GM10266 (cell line): ENCODE results near the gene TSHZ2.

Source experiments
- DNase-seq: peaks from one replicate; pipeline ENCODE4 v3.0.0; 2012; ENCODE audit errors: extremely low spot score
- CTCF ChIP-seq: IDR thresholded peaks from 2 replicates; pipeline ENCODE4 v1.5.1; 2012; ENCODE audit warnings: mild to moderate bottlenecking, low read depth; ENCODE audit not compliant: control insufficient read depth, insufficient read depth; ENCODE audit errors: missing control alignments

Gene TSHZ2

GRCh38 chr20:53274807-53275206, 302.6 kb downstream of the TSHZ2 start:
- DNase-seq, result no peak

GRCh38 chr20:53276143-53276542, 304.0 kb downstream of the TSHZ2 start:
- DNase-seq, result no peak
- TF ChIP-seq CTCF, result no peak

More at GRCh38 chr20:53274807-53275206, 302.6 kb downstream of the TSHZ2 start:
- no peak for TF ChIP-seq CTCF

- no peak for TF ChIP-seq CTCF
- no peak for DNase-seq
Measured at GRCh38 chr20:53278555-53278954, 306.4 kb downstream of the TSHZ2 start.

- TF ChIP-seq CTCF, result no peak
- DNase-seq, result no peak
Measured at GRCh38 chr20:53279735-53280134, 307.6 kb downstream of the TSHZ2 start.

GRCh38 chr20:53281557-53282117, 309.5 kb downstream of the TSHZ2 start:
- no peak for TF ChIP-seq CTCF
- DNase-seq, result no peak

GRCh38 chr20:53282217-53282955, 310.2 kb downstream of the TSHZ2 start:
- no peak for DNase-seq

GRCh38 chr20:53283011-53283410, 310.9 kb downstream of the TSHZ2 start:
- DNase-seq, result no peak
- TF ChIP-seq CTCF, result no peak

More at GRCh38 chr20:53282217-53282955, 310.2 kb downstream of the TSHZ2 start:
- TF ChIP-seq CTCF, result no peak
